CD8-positive, alpha-beta memory T cell (primary cell): Measurements from ENCODE around the gene TNIP1. TPM values are rescaled to one million over a fixed set of nuclear protein-coding genes. Genes with fewer than 3 reads are reported as not detected.

Source experiments
- CTCF ChIA-PET: fragments of 350-600 bp; sonication (Branson Sonifier 250); formaldehyde crosslinking; loops from one replicate; lab custom pipeline; 2021; ENCODE audit warnings: antibody characterized with exemption; lab: Charles Lee
- POLR2A ChIA-PET: fragments of 350-600 bp; sonication (Branson Sonifier 250); formaldehyde crosslinking; loops from one replicate; lab custom pipeline; 2021; ENCODE audit warnings: antibody characterized with exemption; lab: Charles Lee
- DNase-seq, 5 donors: peaks; one replicate each; pipeline versions ENCODE4 v3.0.0 to v3.0.0-alpha.2; 2020 to 2022; ENCODE audit warnings: mixed read lengths in 1 of 5
- H3K27ac ChIP-seq: one replicate; pipeline ENCODE4 v1.7.0; 2013; ENCODE audit warnings: low read depth, mild to moderate bottlenecking, low read length, moderate library complexity
- H3K27me3 ChIP-seq: 2 replicates; pipeline ENCODE4 v1.7.0; 2013; ENCODE audit warnings: low read length, mild to moderate bottlenecking; ENCODE audit not compliant: insufficient read depth, poor library complexity, severe bottlenecking
- H3K36me3 ChIP-seq: 2 replicates; pipeline ENCODE4 v1.7.0; 2013; ENCODE audit warnings: mild to moderate bottlenecking, low read length, moderate library complexity; ENCODE audit not compliant: insufficient read depth
- H3K4me1 ChIP-seq: 2 replicates; pipeline ENCODE4 v1.7.0; 2013; ENCODE audit warnings: mild to moderate bottlenecking, low read length, moderate library complexity; ENCODE audit not compliant: insufficient read depth
- H3K4me3 ChIP-seq: 2 replicates; pipeline ENCODE4 v1.7.0; 2013; ENCODE audit warnings: mild to moderate bottlenecking, low read length
- H3K9me3 ChIP-seq: 2 replicates; pipeline ENCODE4 v1.7.0; 2013; ENCODE audit warnings: mild to moderate bottlenecking, low read length
- H3K27ac Mint-ChIP-seq, 8 donors: one replicate each; pipeline ENCODE4 v1.8.0; 2020 to 2021; ENCODE audit warnings: mixed read lengths in 8 of 8, mild to moderate bottlenecking in 6 of 8, inconsistent platforms in 3 of 8, moderate library complexity in 3 of 8
- H3K27me3 Mint-ChIP-seq, 2 donors: one replicate each; pipeline ENCODE4 v1.8.0; 2020 to 2021; ENCODE audit warnings: mixed read lengths in 2 of 2, mild to moderate bottlenecking in 1 of 2, moderate library complexity in 1 of 2
- H3K36me3 Mint-ChIP-seq, 3 donors: one replicate each; pipeline ENCODE4 v1.8.0; 2020 to 2021; ENCODE audit warnings: mixed read lengths in 3 of 3, inconsistent platforms in 1 of 3, mild to moderate bottlenecking in 1 of 3
- H3K4me1 Mint-ChIP-seq, 3 donors: one replicate each; pipeline ENCODE4 v1.8.0; 2020 to 2021; ENCODE audit warnings: mixed read lengths in 3 of 3, inconsistent platforms in 1 of 3, mild to moderate bottlenecking in 1 of 3
- H3K4me3 Mint-ChIP-seq, 7 donors: one replicate each; pipeline ENCODE4 v1.8.0; 2020 to 2021; ENCODE audit warnings: mixed read lengths in 7 of 7, mild to moderate bottlenecking in 6 of 7, moderate library complexity in 4 of 7, inconsistent platforms in 2 of 7
- H3K9me3 Mint-ChIP-seq, 5 donors: one replicate each; pipeline ENCODE4 v1.8.0; 2020 to 2022; ENCODE audit warnings: mixed read lengths in 5 of 5, mild to moderate bottlenecking in 3 of 5, moderate library complexity in 2 of 5, inconsistent platforms in 1 of 5
- polyA plus RNA-seq: library from polyadenylated mRNA; unstranded; fragments of 300-500 nt; fragmentation: Illumina TruSeq; gene quantifications from one replicate; pipeline ENCODE4 v1.2.3, GENCODE V29; 2021
- total RNA-seq, 2 experiments: library from RNA; stranded (reverse); gene quantifications; one replicate each; pipeline ENCODE4 v1.2.3, GENCODE V29; 2021

Gene TNIP1
- total and polyA plus RNA-seq, 3 experiments from 2014 or later, result 62.4 to 213 (median 212) TPM

- Histone ChIP-seq H3K27me3 (no peaks in the 10 kb centered on the region), H3K4me3 (no peak overlapping the region), H3K36me3 (no peaks in the 10 kb centered on the region), H3K27ac (no peak overlapping the region), H3K9me3 (no peaks in the 10 kb centered on the region), H3K4me1 (no peaks in the 10 kb centered on the region)
- POLR2A ChIA-PET, result interaction anchor here (0.5 kb wide), 1 partner anchor 306 kb away, joined by 3 read pairs; no protein-coding TSS in a partner anchor
- Mint-ChIP-seq H3K36me3 (peaks cover 0 to 4% (median 3%) of the 10 kb centered on the region in 3 donors), H3K27ac (no peak overlapping the region), H3K4me3 (no peak overlapping the region), H3K4me1 (no peaks in the 10 kb centered on the region), H3K27me3 (peaks cover 4 to 19% of the 10 kb centered on the region in 2 donors), H3K9me3 (no peaks in the 10 kb centered on the region)
- no peak for DNase-seq
- CTCF ChIA-PET, result no interaction called here
These were observed 74.0 kb downstream of the TNIP1 start for GRCh38 chr5:151006704-151007334.

GRCh38 chr5:151005950-151006576 lies 74.8 kb downstream of the TNIP1 start:
- H3K9me3 ChIP-seq, result no peaks in the 10 kb centered on the region
- H3K27me3 ChIP-seq, result no peaks in the 10 kb centered on the region
- Mint-ChIP-seq H3K36me3 (peaks cover 0 to 4% (median 3%) of the 10 kb centered on the region in 3 donors), H3K27me3 (peaks cover 7 to 13% of the 10 kb centered on the region in 2 donors), H3K4me3 (no peak overlapping the region), H3K9me3 (no peaks in the 10 kb centered on the region), H3K27ac (no peak overlapping the region), H3K4me1 (no peaks in the 10 kb centered on the region)
- no peak overlapping the region for H3K27ac ChIP-seq
- no peak for DNase-seq
- ChIA-PET CTCF (no interaction called here), POLR2A (no interaction called here)
- H3K36me3 ChIP-seq, result no peaks in the 10 kb centered on the region
- H3K4me3 ChIP-seq, result no peak overlapping the region
- H3K4me1 ChIP-seq, result no peaks in the 10 kb centered on the region

GRCh38 chr5:151005187-151005949 lies 75.5 kb downstream of the TNIP1 start:
- Mint-ChIP-seq H3K4me1 (no peaks in the 10 kb centered on the region), H3K36me3 (peaks cover 0 to 4% (median 4%) of the 10 kb centered on the region in 3 donors), H3K27ac (no peak overlapping the region), H3K4me3 (no peak overlapping the region), H3K9me3 (no peaks in the 10 kb centered on the region), H3K27me3 (peaks cover 7 to 15% of the 10 kb centered on the region in 2 donors)
- Histone ChIP-seq H3K27ac (no peak overlapping the region), H3K27me3 (no peaks in the 10 kb centered on the region), H3K4me3 (no peak overlapping the region), H3K9me3 (no peaks in the 10 kb centered on the region), H3K4me1 (no peaks in the 10 kb centered on the region), H3K36me3 (no peaks in the 10 kb centered on the region)
- ChIA-PET POLR2A (no interaction called here), CTCF (no interaction called here)
- DNase-seq, result no peak

- H3K27ac Mint-ChIP-seq, result peak overlapping the region in 1 of 8 donors; percentile 41
- Histone ChIP-seq H3K27ac (no peak overlapping the region), H3K36me3 (no peaks in the 10 kb centered on the region), H3K4me1 (no peaks in the 10 kb centered on the region), H3K27me3 (no peaks in the 10 kb centered on the region), H3K4me3 (no peak overlapping the region), H3K9me3 (no peaks in the 10 kb centered on the region)
- no peak for DNase-seq
- H3K9me3 Mint-ChIP-seq, result no peaks in the 10 kb centered on the region
- ChIA-PET CTCF (no interaction called here), POLR2A (no interaction called here)
- no peak overlapping the region for H3K4me3 Mint-ChIP-seq
- H3K27me3 Mint-ChIP-seq, result peaks cover 7 to 16% of the 10 kb centered on the region in 2 donors
- peaks cover 0 to 5% (median 4%) of the 10 kb centered on the region in 3 donors for H3K36me3 Mint-ChIP-seq
- H3K4me1 Mint-ChIP-seq, result no peaks in the 10 kb centered on the region
These were observed 76.3 kb downstream of the TNIP1 start for GRCh38 chr5:151004499-151004898.

- H3K4me1 Mint-ChIP-seq, result no peaks in the 10 kb centered on the region
- H3K27me3 ChIP-seq, result no peaks in the 10 kb centered on the region
- H3K27ac Mint-ChIP-seq, result no peak overlapping the region
- H3K36me3 Mint-ChIP-seq, result peaks cover 0 to 5% (median 4%) of the 10 kb centered on the region in 3 donors
- H3K27me3 Mint-ChIP-seq, result peaks cover 6 to 19% of the 10 kb centered on the region in 2 donors
- no peak for DNase-seq
- H3K27ac ChIP-seq, result no peak overlapping the region
- H3K4me1 ChIP-seq, result no peaks in the 10 kb centered on the region
- H3K4me3 Mint-ChIP-seq, result no peak overlapping the region
- CTCF ChIA-PET, result no interaction called here
- POLR2A ChIA-PET, result no interaction called here
- no peak overlapping the region for H3K4me3 ChIP-seq
- H3K36me3 ChIP-seq, result no peaks in the 10 kb centered on the region
- H3K9me3 ChIP-seq, result no peaks in the 10 kb centered on the region
- H3K9me3 Mint-ChIP-seq, result no peaks in the 10 kb centered on the region
These were observed 77.4 kb downstream of the TNIP1 start for GRCh38 chr5:151003503-151003860.

- H3K27ac ChIP-seq, result no peak overlapping the region
- no peak for DNase-seq
- POLR2A ChIA-PET, result no interaction called here
- no peaks in the 10 kb centered on the region for H3K4me1 ChIP-seq
- H3K36me3 ChIP-seq, result no peaks in the 10 kb centered on the region
- no peaks in the 10 kb centered on the region for H3K27me3 ChIP-seq
- peak overlapping the region in 1 of 8 donors; percentile 61 for H3K27ac Mint-ChIP-seq
- CTCF ChIA-PET, result interaction anchor here (1.0 kb wide), 1 partner anchor 123 kb away, joined by 3 read pairs; no protein-coding TSS in a partner anchor
- no peaks in the 10 kb centered on the region for H3K9me3 Mint-ChIP-seq
- no peaks in the 10 kb centered on the region for H3K4me1 Mint-ChIP-seq
- no peak overlapping the region for H3K4me3 Mint-ChIP-seq
- H3K4me3 ChIP-seq, result no peak overlapping the region
- H3K36me3 Mint-ChIP-seq, result peaks cover 0 to 5% (median 4%) of the 10 kb centered on the region in 3 donors
- peaks cover 4 to 19% of the 10 kb centered on the region in 2 donors for H3K27me3 Mint-ChIP-seq
- no peaks in the 10 kb centered on the region for H3K9me3 ChIP-seq
These were observed 77.9 kb downstream of the TNIP1 start for GRCh38 chr5:151002681-151003502.

- Mint-ChIP-seq H3K27ac (no peak overlapping the region), H3K36me3 (peaks cover 0 to 5% (median 4%) of the 10 kb centered on the region in 3 donors), H3K4me1 (no peaks in the 10 kb centered on the region), H3K4me3 (no peak overlapping the region), H3K9me3 (no peaks in the 10 kb centered on the region), H3K27me3 (peaks cover 4 to 13% of the 10 kb centered on the region in 2 donors)
- Histone ChIP-seq H3K36me3 (no peaks in the 10 kb centered on the region), H3K4me1 (no peaks in the 10 kb centered on the region), H3K4me3 (no peak overlapping the region), H3K27ac (no peak overlapping the region), H3K9me3 (no peaks in the 10 kb centered on the region), H3K27me3 (no peaks in the 10 kb centered on the region)
- DNase-seq, result no peak
- POLR2A ChIA-PET, result no interaction called here
- CTCF ChIA-PET, result interaction anchor here (1.0 to 1.9 kb wide), 2 partner anchors 124 to 163 kb away, joined by 3 to 4 read pairs; no protein-coding TSS in a partner anchor
These were observed 78.6 kb downstream of the TNIP1 start for GRCh38 chr5:151002250-151002649.
